Measurements from ENCODE around the gene ZSCAN10. TPM values are rescaled to one million over a fixed set of nuclear protein-coding genes. Genes with fewer than 3 reads are reported as not detected.
A peak's percentile ranks its signal among the peaks of the same experiment; 100 is the strongest.

The ZSCAN10 gene
- total RNA-seq, 1 donor, result not detected

DNA sequence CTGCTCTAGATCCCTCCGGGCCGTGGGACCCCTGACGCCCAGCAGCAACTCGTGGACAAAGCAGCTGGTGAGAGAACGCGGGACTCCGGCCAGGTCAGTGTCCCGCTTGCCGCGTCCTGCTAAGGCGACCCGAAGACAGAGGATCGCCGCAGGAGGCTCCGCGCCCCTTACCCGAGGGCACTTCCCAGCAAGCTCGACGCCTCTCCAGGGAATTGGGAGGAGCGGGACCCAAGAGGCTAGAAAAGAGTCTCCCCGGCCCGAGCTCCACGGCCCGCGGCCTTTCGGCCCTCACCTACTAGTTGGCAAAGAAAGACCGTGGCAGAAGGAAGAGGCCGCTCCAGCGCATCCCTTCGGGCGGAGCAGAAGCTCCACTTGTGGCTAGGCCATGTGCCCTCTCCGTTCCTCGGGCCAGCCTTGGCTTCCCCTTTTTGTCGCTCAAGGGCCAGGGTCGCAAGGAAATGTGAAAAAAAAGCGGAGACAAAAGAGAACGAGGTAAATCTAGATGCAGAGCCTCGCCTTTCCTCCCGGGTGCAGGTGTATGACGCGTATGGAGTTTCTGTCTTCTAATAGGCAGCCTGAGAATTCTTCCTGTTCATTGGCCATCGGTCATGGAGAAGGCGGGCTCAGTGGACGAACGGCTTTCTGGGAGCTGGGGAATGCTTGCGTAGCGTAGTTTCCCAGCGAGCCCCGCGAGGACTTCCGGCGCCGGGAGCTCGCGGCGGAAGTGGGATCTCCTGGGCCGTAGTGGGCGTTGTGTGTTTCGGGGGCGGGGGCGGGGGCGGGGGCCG, 35.4 kb upstream of the ZSCAN10 start, which contains the start of gene ZNF213:
Gene ZNF213, plus strand, starts transcription at position 692 of the 788 bp plus-strand sequence. CDS start 2,252 bp downstream, outside the sequence.
- peak; percentile 98 for DNase-seq (ENCODE audit: low read depth)
- TF ChIP-seq CTCF (IDR thresholded peaks at IDR 0.05; ENCODE audit: insufficient read depth, low read depth, low read length), result no peak
- H3K4me3 ChIP-seq (ENCODE audit: low read depth, low read length), result peak within 1 kb of the TSS; percentile 99

DNA sequence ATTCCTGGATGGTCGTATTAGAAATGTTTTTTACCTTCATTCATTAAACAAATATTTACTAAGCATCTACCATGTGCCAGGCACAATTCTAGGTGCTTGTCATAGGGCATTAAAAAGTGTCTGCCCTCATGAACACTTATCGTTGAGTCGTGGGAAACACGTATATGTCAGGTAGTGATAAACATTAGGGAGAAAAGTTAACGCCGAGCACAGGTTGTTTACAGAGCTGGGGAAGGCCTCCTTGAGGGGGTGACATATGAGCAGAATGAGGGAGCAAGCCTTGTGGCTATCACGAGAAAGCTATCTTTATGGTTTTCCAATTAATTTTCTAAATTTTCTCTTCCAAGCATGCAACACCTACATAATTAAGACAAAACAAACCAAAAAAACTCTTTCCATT, 34.8 kb upstream of the ZSCAN10 start:
- no peak for TF ChIP-seq CTCF (IDR thresholded peaks at IDR 0.05; ENCODE audit: insufficient read depth, low read depth, low read length)
- H3K4me3 ChIP-seq (ENCODE audit: low read depth, low read length), result peak overlapping the region; percentile 99
- DNase-seq (ENCODE audit: low read depth), result no peak

DNA sequence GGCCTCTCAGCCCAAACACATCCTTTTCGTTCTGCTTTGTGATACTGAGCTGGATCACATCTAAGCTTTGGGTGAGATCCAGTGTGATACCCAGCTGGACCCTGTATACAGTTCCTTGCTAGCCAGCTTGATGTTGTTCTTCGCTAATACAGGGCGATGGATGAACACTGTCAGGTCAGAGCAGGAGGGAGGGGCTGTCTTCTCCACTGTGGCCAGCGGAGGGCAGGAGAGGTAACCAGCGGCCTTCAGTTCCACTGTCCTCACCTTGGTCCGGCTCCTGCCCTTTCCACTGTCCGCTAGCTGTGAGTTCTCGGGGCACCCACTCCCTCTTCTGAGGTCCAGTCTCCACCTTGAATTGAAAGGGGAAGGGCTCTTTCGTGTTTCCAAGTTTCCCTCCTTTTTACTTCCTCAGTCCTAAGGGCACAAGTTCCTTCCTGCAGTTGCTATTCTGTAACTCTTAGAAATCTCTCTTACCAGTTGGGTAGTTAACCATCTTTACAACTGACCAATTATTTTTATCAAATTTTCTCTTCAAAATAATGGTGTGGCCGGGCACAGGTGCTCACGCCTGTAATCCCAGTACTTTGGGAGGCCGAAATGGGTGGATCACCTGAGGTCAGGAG, 32.8 kb upstream of the ZSCAN10 start:
- H3K4me3 ChIP-seq (ENCODE audit: low read depth, low read length), result no peak overlapping the region
- peak; percentile 40 for DNase-seq (ENCODE audit: low read depth)
- peak; percentile 72 for TF ChIP-seq CTCF (IDR thresholded peaks at IDR 0.05; ENCODE audit: insufficient read depth, low read depth, low read length)

- peak; percentile 88 for DNase-seq (ENCODE audit: low read depth)
- H3K4me3 ChIP-seq (ENCODE audit: low read depth, low read length), result peak overlapping the region; percentile 49
- peak; percentile 90 for TF ChIP-seq CTCF (IDR thresholded peaks at IDR 0.05; ENCODE audit: insufficient read depth, low read depth, low read length)
Measured at GRCh38 chr16:3129137-3130131, 30.3 kb upstream of the ZSCAN10 start.

- H3K4me3 ChIP-seq (ENCODE audit: low read depth, low read length), result no peak overlapping the region
- no peak for DNase-seq (ENCODE audit: low read depth)
- no peak for TF ChIP-seq CTCF (IDR thresholded peaks at IDR 0.05; ENCODE audit: insufficient read depth, low read depth, low read length)
Measured at GRCh38 chr16:3127745-3128144, 28.7 kb upstream of the ZSCAN10 start.

Data from fibroblast of villous mesenchyme (primary cell).